SK-MEL-5 (cell line): Measurements from ENCODE around the gene KCP. TPM values are rescaled to one million over a fixed set of nuclear protein-coding genes. Genes with fewer than 3 reads are reported as not detected.

Source experiments
- DNase-seq: peaks from one replicate; pipeline ENCODE4 v3.0.0-alpha.2; 2016; ENCODE audit warnings: low read depth, low spot score
- in situ Hi-C: cut with HindIII; loops from 2 replicates; pipeline ENCODE4 v1.10.0; 2016; ENCODE audit warnings: low sequenced_read_pairs, high pct_unique_total_duplicates, low pct_unique_long_range_greater_than_20kb
- total RNA-seq: library from RNA; depleted of rRNA; stranded (reverse); fragments of >200 nt; shearing (Covaris generic); gene quantifications from 2 replicates; pipeline ENCODE4 v1.2.3, GENCODE V29; 2014

KCP gene
- total RNA-seq, 1 experiment from 2014 or later = 0.03 TPM

GRCh38 chr7:128842674-128843641 is 67.6 kb downstream of the KCP start:
- DNase-seq = no peak
- in situ Hi-C loops = no loop called here

GRCh38 chr7:128841921-128842673 is 68.4 kb downstream of the KCP start:
- in situ Hi-C loops = no loop called here
- peak; percentile 79 for DNase-seq

GRCh38 chr7:128841171-128841690 is 69.3 kb downstream of the KCP start:
- in situ Hi-C loops = no loop called here
- no peak for DNase-seq

- in situ Hi-C loops = no loop called here
These were observed 70.0 kb downstream of the KCP start for GRCh38 chr7:128840326-128841170.

GRCh38 chr7:128839751-128840177 is 70.7 kb downstream of the KCP start:
- in situ Hi-C loops = no loop called here
- no peak for DNase-seq

More at GRCh38 chr7:128840326-128841170, 70.0 kb downstream of the KCP start:
- DNase-seq = no peak

- in situ Hi-C loops = no loop called here
- no peak for DNase-seq
These were observed 71.4 kb downstream of the KCP start for GRCh38 chr7:128838981-128839731.

- DNase-seq = no peak
- in situ Hi-C loops = no loop called here
These were observed 72.3 kb downstream of the KCP start for GRCh38 chr7:128838109-128838779.

GRCh38 chr7:128837521-128837921 is 73.0 kb downstream of the KCP start:
- no peak for DNase-seq
- in situ Hi-C loops = no loop called here

GRCh38 chr7:128836729-128837348 is 73.7 kb downstream of the KCP start:
- no peak for DNase-seq
- in situ Hi-C loops = no loop called here

GRCh38 chr7:128835790-128836641 is 74.5 kb downstream of the KCP start:
- no peak for DNase-seq
- in situ Hi-C loops = no loop called here

- in situ Hi-C loops = no loop called here
These were observed 75.2 kb downstream of the KCP start for GRCh38 chr7:128835231-128835751.

GRCh38 chr7:128833946-128834325 is 76.6 kb downstream of the KCP start:
- DNase-seq = no peak
- in situ Hi-C loops = no loop called here

More at GRCh38 chr7:128835231-128835751, 75.2 kb downstream of the KCP start:
- no peak for DNase-seq

- in situ Hi-C loops = no loop called here
- DNase-seq = no peak
These were observed 77.2 kb downstream of the KCP start for GRCh38 chr7:128833148-128833945.

GRCh38 chr7:128832880-128833147 is 77.7 kb downstream of the KCP start:
- in situ Hi-C loops = no loop called here

More at GRCh38 chr7:128832880-128833147, 77.7 kb downstream of the KCP start:
- DNase-seq = no peak
